Ovary (tissue), 9 donors: Measurements from ENCODE around the gene TTC28. TPM values are rescaled to one million over a fixed set of nuclear protein-coding genes. Genes with fewer than 3 reads are reported as not detected.

Source experiments
- DNase-seq, 5 donors: peaks; one replicate each; pipeline ENCODE4 v3.0.0-alpha.2; 2019 to 2020
- H3K27ac ChIP-seq, 2 donors: fragments of 200-600 bp; one replicate each; pipeline versions ENCODE4 v1.5.1 to v1.8.0; 2019 to 2022
- H3K27me3 ChIP-seq: fragments of 200-600 bp; one replicate; pipeline ENCODE4 v1.8.0; 2022
- H3K36me3 ChIP-seq: fragments of 200-600 bp; sonication (generic); one replicate; pipeline ENCODE4 v1.5.1; 2019
- H3K4me1 ChIP-seq: one replicate; pipeline ENCODE4 v1.8.1; 2013; ENCODE audit warnings: mild to moderate bottlenecking, moderate library complexity; ENCODE audit not compliant: insufficient read depth
- H3K4me3 ChIP-seq: fragments of 200-600 bp; sonication (generic); one replicate; pipeline ENCODE4 v1.5.1; 2017
- H3K9me3 ChIP-seq, 2 donors: fragments of 200-600 bp in 1 of 2; sonication (generic) in 1 of 2; one replicate each; pipeline versions ENCODE4 v1.5.1 to v1.8.1; 2013 to 2019; ENCODE audit warnings: mild to moderate bottlenecking in 1 of 2, moderate library complexity in 1 of 2
- CTCF ChIP-seq, 3 donors: fragments of 450-650 bp in 2 of 3; fragments of 200-600 bp in 1 of 3; IDR thresholded peaks; one replicate each; pipeline versions ENCODE4 v1.5.1 to v1.8.0; 2016 to 2022; ENCODE audit warnings: antibody characterized with exemption in 3 of 3, mild to moderate bottlenecking in 1 of 3
- EP300 ChIP-seq: sonication (generic); formaldehyde crosslinking; IDR thresholded peaks from one replicate; pipeline ENCODE4 v1.6.1; 2017; ENCODE audit warnings: antibody characterized with exemption
- POLR2A ChIP-seq: fragments of 450-650 bp; IDR thresholded peaks from one replicate; pipeline ENCODE4 v1.6.1; 2017; ENCODE audit warnings: antibody characterized with exemption, mild to moderate bottlenecking, moderate library complexity
- WGBS, 3 donors: extraction: QIAGEN DNeasy Blood & Tissue Kit in 1 of 3; methylation state at CpG; one replicate each; pipeline versions ENCODE4 v1.1.5 to v1.1.7; 2013 to 2017; 5-methylcytosine and 5-hydroxymethylcytosine counted together
- intact Hi-C, 4 donors: fragments of 100-400 bp; cut with DNase I; formaldehyde crosslinking; loops; one replicate each; pipeline versions ENCODE4 v1.11.0 to v1.15.1; 2022 to 2023
- polyA plus RNA-seq, 2 donors: library from polyadenylated mRNA; stranded (reverse); fragments of 200-250 nt in 1 of 2; fragments of 350-450 nt in 1 of 2; fragmentation: Illumina TruSeq in 1 of 2; extraction: RNeasy Lipid Tissue Mini Kit (QIAGEN cat#74804) in 1 of 2; gene quantifications; one replicate each; pipeline ENCODE4 v1.2.3, GENCODE V29; 2013 to 2014
- total RNA-seq, 7 donors: library from RNA; depleted of rRNA in 2 of 7; stranded (reverse); fragments of >200 nt in 2 of 7; fragmentation: NEBNext Ultra II Directional in 3 of 7; extraction: Animal tissue kit (Norgen Biotek cat#: 25700) in 3 of 7; gene quantifications; one replicate each; pipeline versions ENCODE4 v1.1.0 to v1.2.4, GENCODE V29; 2016 to 2023
- donor health status: DM: no; HTN: no; CAD: no; lungs with moderate emphysema.
- donor health status: DM: no; HTN: no; CAD: no.
- donor health status: Bipolar disorder and iron deficiency.
- donor health status: DM: yes; HTN: yes; CAD: no.
- donor health status: DM: no; HTN: no; CAD: no.
- donor health status: DM: yes; HTN: yes; CAD: no.

Gene TTC28
- total and polyA plus RNA-seq, 9 donors = 16.7 to 127 (median 72.9) TPM

GRCh38 chr22:27990879-27991278 is 688.8 kb downstream of the TTC28 start:
- no peaks in the 10 kb centered on the region for H3K36me3 ChIP-seq
- no peaks in the 10 kb centered on the region for H3K27me3 ChIP-seq
- no peak for TF ChIP-seq EP300
- TF ChIP-seq POLR2A = no peak
- peak in 1 of 3 donors; percentile 29 for TF ChIP-seq CTCF (IDR thresholded peaks at IDR 0.05)

GRCh38 chr22:27990451-27990840 is 689.2 kb downstream of the TTC28 start:
- intact Hi-C loops = no loop called here
- Histone ChIP-seq H3K27ac (no peak overlapping the region), H3K4me3 (no peak overlapping the region), H3K4me1 (no peaks in the 10 kb centered on the region), H3K36me3 (no peaks in the 10 kb centered on the region), H3K27me3 (no peaks in the 10 kb centered on the region), H3K9me3 (no peaks in the 10 kb centered on the region)
- TF ChIP-seq EP300 (no peak), POLR2A (no peak), CTCF (IDR thresholded peaks at IDR 0.05) (no peak)
- WGBS, 3 donors = 89 to 91% (median 90%) methylated on average over 15 of the region's 15 CpGs
- peak in 2 of 5 donors; percentile 5 to 16 for DNase-seq

More at GRCh38 chr22:27990879-27991278, 688.8 kb downstream of the TTC28 start:
- Histone ChIP-seq H3K4me3 (no peak overlapping the region), H3K9me3 (no peaks in the 10 kb centered on the region), H3K4me1 (no peaks in the 10 kb centered on the region), H3K27ac (no peak overlapping the region)
- intact Hi-C loops = no loop called here
- peak; percentile 30 to 64 (median 50) for DNase-seq
- WGBS, 3 donors = 63 to 73% (median 71%) methylated on average over 12 of the region's 12 CpGs

GRCh38 chr22:27989758-27990450 is 689.7 kb downstream of the TTC28 start:
- intact Hi-C loops = no loop called here
- Histone ChIP-seq H3K27me3 (no peaks in the 10 kb centered on the region), H3K36me3 (no peaks in the 10 kb centered on the region), H3K4me3 (no peak overlapping the region), H3K4me1 (no peaks in the 10 kb centered on the region), H3K9me3 (no peaks in the 10 kb centered on the region), H3K27ac (no peak overlapping the region)
- peak in 1 of 5 donors; percentile 10 for DNase-seq
- no peak for TF ChIP-seq EP300
- TF ChIP-seq POLR2A = no peak
- no peak for TF ChIP-seq CTCF (IDR thresholded peaks at IDR 0.05)
- WGBS, 3 donors = 90% methylated on average over 15 of the region's 15 CpGs

GRCh38 chr22:27988704-27989103 is 690.9 kb downstream of the TTC28 start:
- WGBS, 3 donors = 75 to 81% (median 78%) methylated on average over 7 of the region's 7 CpGs
- DNase-seq = peak in 1 of 5 donors; percentile 14
- Histone ChIP-seq H3K36me3 (no peaks in the 10 kb centered on the region), H3K4me1 (no peaks in the 10 kb centered on the region), H3K27ac (no peak overlapping the region), H3K9me3 (no peaks in the 10 kb centered on the region), H3K27me3 (no peaks in the 10 kb centered on the region), H3K4me3 (no peak overlapping the region)
- intact Hi-C loops = no loop called here
- no peak for TF ChIP-seq EP300
- TF ChIP-seq POLR2A = no peak
- TF ChIP-seq CTCF (IDR thresholded peaks at IDR 0.05) = no peak
